Measurements from ENCODE around the gene MICAL2. TPM values are rescaled to one million over a fixed set of nuclear protein-coding genes. Genes with fewer than 3 reads are reported as not detected.

Gene MICAL2
- total and polyA plus RNA-seq, 2 of the 13 experiments (the other 11 are each of a cell fraction or from before 2014, with no cell fraction given), result 0.78 to 1.1 TPM

DNA sequence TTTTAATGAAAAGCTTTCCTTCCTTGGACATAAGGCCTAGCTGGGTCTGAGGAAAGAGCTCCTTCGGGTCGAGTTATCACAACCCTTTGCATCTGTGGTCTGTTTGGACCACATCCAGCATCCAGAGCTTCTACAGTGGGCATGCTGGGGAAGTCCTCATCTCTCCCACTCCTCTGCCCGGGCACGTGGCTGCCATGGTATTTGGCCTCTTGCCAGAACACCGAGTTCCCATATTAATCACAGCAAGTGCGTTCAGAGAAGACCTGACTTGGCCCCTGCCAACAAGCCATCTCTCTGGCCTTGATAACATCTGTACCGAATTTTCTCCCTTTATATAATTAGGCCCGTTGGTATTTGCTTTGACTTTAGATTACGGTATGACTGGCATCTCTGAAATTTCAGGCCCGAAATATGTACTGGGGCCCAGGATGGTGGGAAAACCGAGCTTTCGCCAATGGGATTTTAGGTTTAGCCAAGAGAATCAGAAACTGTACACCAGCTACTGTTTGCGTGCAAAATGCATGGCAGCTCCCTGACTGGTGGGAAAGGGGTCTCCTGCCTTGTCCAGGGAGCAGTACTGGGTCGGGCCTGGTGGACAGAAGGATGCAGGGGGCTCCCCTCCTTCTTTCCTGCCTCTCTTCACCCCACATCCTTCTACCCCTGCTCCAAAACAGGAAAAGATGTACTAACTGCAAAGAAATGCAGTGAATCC, 90.0 kb downstream of the MICAL2 start:
- no peak for DNase-seq (ENCODE audit: low spot score)
- H3K4me2 ChIP-seq (ENCODE audit: low read depth, low read length), result no peak overlapping the region
- WGBS (ENCODE audit: low lambda C conversion rate), result 58% methylated on average over 14 of the region's 14 CpGs
- ChIA-PET CTCF (ENCODE audit: low intra/inter-chr PET ratio, low total read pairs) (no interaction called here), POLR2A (no interaction called here)
- intact Hi-C loops (cut with micrococcal nuclease; ENCODE audit: unreplicated experiment), result no loop called here
- H3K9me3 ChIP-seq (ENCODE audit: low read length), result no peaks in the 10 kb centered on the region
- no peak overlapping the region for H3K4me3 ChIP-seq (replicated peaks in 1 of 3; ENCODE audit: insufficient read depth in 1 of 3, low read depth in 2 of 3, low read length in 3 of 3)
- ATAC-seq, result no peak
- H3K4me1 ChIP-seq (ENCODE audit: insufficient read depth, low read length), result no peaks in the 10 kb centered on the region
- H3K27ac ChIP-seq (ENCODE audit: extremely low read length, insufficient read depth, low read length), result no peak overlapping the region
- H3K9ac ChIP-seq (ENCODE audit: insufficient read depth, low read depth, low read length), result no peak overlapping the region
- no peaks in the 10 kb centered on the region for H3K36me3 ChIP-seq (replicated peaks in 1 of 2; ENCODE audit: control insufficient read depth in 1 of 2, insufficient read depth in 2 of 2, low read length in 2 of 2)
- H3K27me3 ChIP-seq (ENCODE audit: control insufficient read depth in 1 of 2, insufficient read depth in 2 of 2, low read length in 2 of 2), result no peaks in the 10 kb centered on the region
- H3K79me2 ChIP-seq (ENCODE audit: insufficient read depth, low read length), result no peaks in the 10 kb centered on the region
- in situ Hi-C loops (cut with HindIII; ENCODE audit: extremely low pct_ligation_motif_present, low pct_unique_long_range_greater_than_20kb), result no loop called here
- H4K20me1 ChIP-seq (ENCODE audit: insufficient read depth, low read length), result no peaks in the 10 kb centered on the region
- TF ChIP-seq ZBTB42 (CRISPR knock-in tag; IDR thresholded peaks at IDR 0.05), result no peak
- no peak for TF ChIP-seq SMARCC2 (IDR thresholded peaks at IDR 0.05)
- no peak for TF ChIP-seq ZNF775 (CRISPR knock-in tag; IDR thresholded peaks at IDR 0.05; ENCODE audit: borderline replicate concordance)
- no peak for TF ChIP-seq ZNF34 (CRISPR knock-in tag; IDR thresholded peaks at IDR 0.05; ENCODE audit: borderline replicate concordance)
- H2AFZ ChIP-seq (ENCODE audit: low read length), result no peak overlapping the region
- no peak for FAIRE-seq
- no TSS peak for BruUV-seq (replicated peaks)

DNA sequence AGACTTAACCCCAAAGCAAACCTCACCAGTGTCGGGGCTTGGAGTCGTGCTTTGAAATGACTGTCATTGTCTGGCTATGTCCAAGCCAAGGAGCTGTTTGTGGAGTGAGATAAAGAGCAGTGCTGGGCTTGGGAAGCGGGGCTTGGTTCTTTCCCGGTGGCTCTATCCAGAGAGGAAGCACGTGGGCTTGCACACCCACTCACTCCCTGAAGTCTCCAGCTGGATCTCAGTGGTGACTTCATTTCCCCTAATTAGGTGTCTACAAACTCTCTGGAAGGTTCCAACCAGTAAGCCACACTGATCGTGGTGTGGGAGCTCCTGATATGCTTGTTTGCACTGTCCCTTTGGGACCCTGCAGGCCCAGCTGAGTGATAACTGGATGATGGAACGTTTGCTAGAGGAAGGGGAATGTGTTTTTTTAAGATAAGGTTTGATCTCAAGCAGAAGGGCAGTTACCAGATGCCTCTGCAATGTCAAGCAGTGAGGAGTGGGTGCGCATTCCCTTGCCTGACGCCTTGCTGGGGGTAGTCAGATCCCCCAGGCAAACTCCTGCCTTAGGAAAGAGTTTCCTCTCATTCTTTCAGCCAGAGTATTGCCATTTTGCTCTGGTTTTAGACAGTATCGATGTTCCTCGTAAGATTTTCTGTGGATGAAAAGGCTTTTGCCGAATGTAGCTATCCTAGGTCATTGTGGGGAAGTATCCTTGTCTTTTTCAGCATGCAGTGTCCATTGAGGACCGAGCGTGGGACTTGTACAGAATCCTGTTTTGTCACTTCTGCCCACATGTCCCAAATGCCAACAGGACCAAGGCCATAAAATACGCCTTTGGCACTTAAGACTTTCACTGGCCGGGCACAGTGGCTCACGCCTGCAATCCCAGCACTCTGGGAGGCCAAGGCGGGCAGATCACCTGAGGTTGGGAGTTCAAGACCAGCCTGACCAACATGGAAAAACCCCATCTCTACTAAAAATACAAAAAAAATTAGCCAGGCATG, 90.9 kb downstream of the MICAL2 start:
- Histone ChIP-seq H4K20me1 (ENCODE audit: insufficient read depth, low read length) (no peaks in the 10 kb centered on the region), H3K79me2 (ENCODE audit: insufficient read depth, low read length) (no peaks in the 10 kb centered on the region), H3K9ac (ENCODE audit: insufficient read depth, low read depth, low read length) (no peak overlapping the region), H3K9me3 (ENCODE audit: low read length) (no peaks in the 10 kb centered on the region), H2AFZ (ENCODE audit: low read length) (no peak overlapping the region), H3K4me1 (ENCODE audit: insufficient read depth, low read length) (no peaks in the 10 kb centered on the region), H3K36me3 (replicated peaks in 1 of 2; ENCODE audit: control insufficient read depth in 1 of 2, insufficient read depth in 2 of 2, low read length in 2 of 2) (no peaks in the 10 kb centered on the region), H3K27me3 (ENCODE audit: control insufficient read depth in 1 of 2, insufficient read depth in 2 of 2, low read length in 2 of 2) (no peaks in the 10 kb centered on the region), H3K4me2 (ENCODE audit: low read depth, low read length) (no peak overlapping the region), H3K4me3 (replicated peaks in 1 of 3; ENCODE audit: insufficient read depth in 1 of 3, low read depth in 2 of 3, low read length in 3 of 3) (no peak overlapping the region), H3K27ac (ENCODE audit: extremely low read length, insufficient read depth, low read length) (no peak overlapping the region)
- in situ Hi-C loops (cut with HindIII; ENCODE audit: extremely low pct_ligation_motif_present, low pct_unique_long_range_greater_than_20kb), result no loop called here
- ChIA-PET POLR2A (no interaction called here), CTCF (ENCODE audit: low intra/inter-chr PET ratio, low total read pairs) (no interaction called here)
- intact Hi-C loops (cut with micrococcal nuclease; ENCODE audit: unreplicated experiment), result no loop called here
- peak; percentile 15 for DNase-seq (ENCODE audit: low spot score)
- FAIRE-seq, result no peak
- no peak; the same call in 2 of the 3 replicates for ATAC-seq
- no TSS peak for BruUV-seq (replicated peaks)
- 61% methylated on average over 17 of the region's 18 CpGs for WGBS (ENCODE audit: low lambda C conversion rate)
- TF ChIP-seq, protein P1, sequence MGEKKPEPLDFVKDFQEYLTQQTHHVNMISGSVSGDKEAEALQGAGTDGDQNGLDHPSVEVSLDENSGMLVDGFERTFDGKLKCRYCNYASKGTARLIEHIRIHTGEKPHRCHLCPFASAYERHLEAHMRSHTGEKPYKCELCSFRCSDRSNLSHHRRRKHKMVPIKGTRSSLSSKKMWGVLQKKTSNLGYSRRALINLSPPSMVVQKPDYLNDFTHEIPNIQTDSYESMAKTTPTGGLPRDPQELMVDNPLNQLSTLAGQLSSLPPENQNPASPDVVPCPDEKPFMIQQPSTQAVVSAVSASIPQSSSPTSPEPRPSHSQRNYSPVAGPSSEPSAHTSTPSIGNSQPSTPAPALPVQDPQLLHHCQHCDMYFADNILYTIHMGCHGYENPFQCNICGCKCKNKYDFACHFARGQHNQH (CRISPR knock-in tag; IDR thresholded peaks at IDR 0.05), result no peak
- TF ChIP-seq THAP11 (CRISPR knock-in tag; IDR thresholded peaks at IDR 0.05), result no peak
- TF ChIP-seq, protein P2, sequence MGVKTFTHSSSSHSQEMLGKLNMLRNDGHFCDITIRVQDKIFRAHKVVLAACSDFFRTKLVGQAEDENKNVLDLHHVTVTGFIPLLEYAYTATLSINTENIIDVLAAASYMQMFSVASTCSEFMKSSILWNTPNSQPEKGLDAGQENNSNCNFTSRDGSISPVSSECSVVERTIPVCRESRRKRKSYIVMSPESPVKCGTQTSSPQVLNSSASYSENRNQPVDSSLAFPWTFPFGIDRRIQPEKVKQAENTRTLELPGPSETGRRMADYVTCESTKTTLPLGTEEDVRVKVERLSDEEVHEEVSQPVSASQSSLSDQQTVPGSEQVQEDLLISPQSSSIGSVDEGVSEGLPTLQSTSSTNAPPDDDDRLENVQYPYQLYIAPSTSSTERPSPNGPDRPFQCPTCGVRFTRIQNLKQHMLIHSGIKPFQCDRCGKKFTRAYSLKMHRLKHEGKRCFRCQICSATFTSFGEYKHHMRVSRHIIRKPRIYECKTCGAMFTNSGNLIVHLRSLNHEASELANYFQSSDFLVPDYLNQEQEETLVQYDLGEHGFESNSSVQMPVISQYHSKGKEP (CRISPR knock-in tag; IDR thresholded peaks at IDR 0.05), result no peak
- TF ChIP-seq, protein P3, sequence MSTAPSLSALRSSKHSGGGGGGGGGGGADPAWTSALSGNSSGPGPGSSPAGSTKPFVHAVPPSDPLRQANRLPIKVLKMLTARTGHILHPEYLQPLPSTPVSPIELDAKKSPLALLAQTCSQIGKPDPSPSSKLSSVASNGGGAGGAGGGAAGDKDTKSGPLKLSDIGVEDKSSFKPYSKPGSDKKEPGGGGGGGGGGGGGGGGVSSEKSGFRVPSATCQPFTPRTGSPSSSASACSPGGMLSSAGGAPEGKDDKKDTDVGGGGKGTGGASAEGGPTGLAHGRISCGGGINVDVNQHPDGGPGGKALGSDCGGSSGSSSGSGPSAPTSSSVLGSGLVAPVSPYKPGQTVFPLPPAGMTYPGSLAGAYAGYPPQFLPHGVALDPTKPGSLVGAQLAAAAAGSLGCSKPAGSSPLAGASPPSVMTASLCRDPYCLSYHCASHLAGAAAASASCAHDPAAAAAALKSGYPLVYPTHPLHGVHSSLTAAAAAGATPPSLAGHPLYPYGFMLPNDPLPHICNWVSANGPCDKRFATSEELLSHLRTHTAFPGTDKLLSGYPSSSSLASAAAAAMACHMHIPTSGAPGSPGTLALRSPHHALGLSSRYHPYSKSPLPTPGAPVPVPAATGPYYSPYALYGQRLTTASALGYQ (CRISPR knock-in tag; IDR thresholded peaks at IDR 0.05), result no peak
- no peak for TF ChIP-seq AKAP8 (CRISPR knock-in tag; IDR thresholded peaks at IDR 0.05)
